Coronary artery (tissue), 2 donors: ENCODE results near the gene CMYA5.

Source experiments
- DNase-seq: peaks from one replicate; pipeline ENCODE4 v3.0.0-alpha.2; 2017; ENCODE audit warnings: low spot score
- H3K27ac ChIP-seq, 2 donors: fragments of 200-600 bp; sonication (generic); one replicate each; pipeline ENCODE4 v1.5.1; 2016 to 2019
- H3K4me3 ChIP-seq: fragments of 200-600 bp; sonication (generic); 2 replicates; pipeline ENCODE4 v1.5.1; 2016; ENCODE audit warnings: mild to moderate bottlenecking, moderate library complexity
- CTCF ChIP-seq: fragments of 200-600 bp; sonication (generic); IDR thresholded peaks from one replicate; pipeline ENCODE4 v1.5.1; 2019; ENCODE audit warnings: antibody characterized with exemption

The CMYA5 gene

GRCh38 chr5:79802406-79802805, 112.8 kb downstream of the CMYA5 start:
- Histone ChIP-seq H3K27ac (no peak overlapping the region), H3K4me3 (no peak overlapping the region)
- TF ChIP-seq CTCF, result no peak
- DNase-seq, result no peak

GRCh38 chr5:79803007-79803406, 113.4 kb downstream of the CMYA5 start:
- TF ChIP-seq CTCF, result no peak
- no peak for DNase-seq
- Histone ChIP-seq H3K27ac (no peak overlapping the region), H3K4me3 (no peak overlapping the region)

GRCh38 chr5:79806741-79807140, 117.1 kb downstream of the CMYA5 start:
- TF ChIP-seq CTCF, result no peak
- H3K4me3 ChIP-seq, result no peak overlapping the region
- no peak for DNase-seq
- H3K27ac ChIP-seq, result no peak overlapping the region

- Histone ChIP-seq H3K4me3 (no peak overlapping the region), H3K27ac (no peak overlapping the region)
- TF ChIP-seq CTCF, result no peak
- DNase-seq, result no peak
Observed at GRCh38 chr5:79809743-79810142, 120.1 kb downstream of the CMYA5 start.

- DNase-seq, result no peak
- no peak for TF ChIP-seq CTCF
- H3K4me3 ChIP-seq, result no peak overlapping the region
- no peak overlapping the region for H3K27ac ChIP-seq
Observed at GRCh38 chr5:79811081-79811480, 121.4 kb downstream of the CMYA5 start.

GRCh38 chr5:79811904-79812303, 122.3 kb downstream of the CMYA5 start:
- DNase-seq, result no peak
- TF ChIP-seq CTCF, result no peak
- H3K27ac ChIP-seq, result no peak overlapping the region
- H3K4me3 ChIP-seq, result no peak overlapping the region

GRCh38 chr5:79814699-79815098, 125.1 kb downstream of the CMYA5 start:
- Histone ChIP-seq H3K4me3 (no peak overlapping the region), H3K27ac (no peak overlapping the region)
- DNase-seq, result no peak
- TF ChIP-seq CTCF, result no peak
